Measurements from ENCODE around the gene TRIM13. TPM values are rescaled to one million over a fixed set of nuclear protein-coding genes. Genes with fewer than 3 reads are reported as not detected.

The TRIM13 gene
- polyA plus RNA-seq, 3 donors, result 5.8 to 14.1 (median 6.1) TPM

GRCh38 chr13:50053844-50054243 is 57.0 kb downstream of the TRIM13 start:
- H3K27me3 ChIP-seq (ENCODE audit: control insufficient read depth in 2 of 2, insufficient read depth in 2 of 2, low read length in 2 of 2), result no peaks in the 10 kb centered on the region
- peak overlapping the region in 2 of 7 donors; percentile 65 to 77 for H3K27ac Mint-ChIP-seq

GRCh38 chr13:50055454-50055853 is 58.6 kb downstream of the TRIM13 start:
- TF ChIP-seq CTCF (IDR thresholded peaks at IDR 0.05), result no peak
- Mint-ChIP-seq H3K36me3 (peaks cover 45 to 66% of the 10 kb centered on the region in 2 donors), H3K4me3 (no peak overlapping the region), H3K9me3 (no peaks in the 10 kb centered on the region), H3K4me1 (peaks cover 9% of the 10 kb centered on the region), H3K27ac (peak overlapping the region in 5 of 7 donors; percentile 1 to 71 (median 30)), H3K27me3 (ENCODE audit: low read depth in 3 of 3) (no peaks in the 10 kb centered on the region)
- no peak for DNase-seq
- no peak overlapping the region for H2AFZ ChIP-seq (ENCODE audit: insufficient read depth, low read depth, low read length, poor library complexity, severe bottlenecking)
- H3K4me3 ChIP-seq (replicated peaks in 1 of 3; ENCODE audit: low read depth in 2 of 3, low read length in 3 of 3), result no peak overlapping the region
- H3K27me3 ChIP-seq (ENCODE audit: control insufficient read depth in 2 of 2, insufficient read depth in 2 of 2, low read length in 2 of 2), result no peaks in the 10 kb centered on the region
- WGBS (ENCODE audit: insufficient coverage), result 90% methylated on average over 1 of the region's 1 CpG
- no peaks in the 10 kb centered on the region for H3K9me3 ChIP-seq (replicated peaks in 1 of 2; ENCODE audit: control insufficient read depth in 1 of 2, insufficient read depth in 1 of 2, low read length in 2 of 2)
- intact Hi-C loops (cut with micrococcal nuclease), result no loop called here
- peaks cover 85% of the 10 kb centered on the region for H4K20me1 ChIP-seq (ENCODE audit: insufficient read depth, low read length)
- H3K36me3 ChIP-seq (replicated peaks in 1 of 2; ENCODE audit: control insufficient read depth in 1 of 2, insufficient read depth in 2 of 2, low read length in 2 of 2), result peaks cover 29 to 90% of the 10 kb centered on the region in 2 donors
- peak overlapping the region in 1 of 2 donors; percentile 67 for H3K27ac ChIP-seq (ENCODE audit: low read depth in 1 of 2, low read length in 2 of 2)
- peaks cover 95% of the 10 kb centered on the region for H3K79me2 ChIP-seq (ENCODE audit: insufficient read depth, low read length)
- no peak overlapping the region for H3K4me2 ChIP-seq (replicated peaks; ENCODE audit: extremely low read depth, low read length, poor library complexity, severe bottlenecking)
- H3K9ac ChIP-seq (ENCODE audit: insufficient read depth, low read length, poor library complexity, severe bottlenecking), result no peak overlapping the region
- no peaks in the 10 kb centered on the region for H3K4me1 ChIP-seq (ENCODE audit: control insufficient read depth in 1 of 2, insufficient read depth in 2 of 2, low read length in 2 of 2)

More at GRCh38 chr13:50053844-50054243, 57.0 kb downstream of the TRIM13 start:
- no peak overlapping the region for H3K9ac ChIP-seq (ENCODE audit: insufficient read depth, low read length, poor library complexity, severe bottlenecking)
- H3K4me3 ChIP-seq (replicated peaks in 1 of 3; ENCODE audit: low read depth in 2 of 3, low read length in 3 of 3), result no peak overlapping the region
- H3K4me1 ChIP-seq (ENCODE audit: control insufficient read depth in 1 of 2, insufficient read depth in 2 of 2, low read length in 2 of 2), result no peaks in the 10 kb centered on the region
- no peaks in the 10 kb centered on the region for H3K9me3 ChIP-seq (replicated peaks in 1 of 2; ENCODE audit: control insufficient read depth in 1 of 2, insufficient read depth in 1 of 2, low read length in 2 of 2)
- no CpG with 5 or more reads among the region's 1 CpG for WGBS (ENCODE audit: insufficient coverage)
- DNase-seq, result no peak
- peaks cover 96% of the 10 kb centered on the region for H3K79me2 ChIP-seq (ENCODE audit: insufficient read depth, low read length)
- TF ChIP-seq CTCF (IDR thresholded peaks at IDR 0.05), result no peak
- H4K20me1 ChIP-seq (ENCODE audit: insufficient read depth, low read length), result peaks cover 84% of the 10 kb centered on the region
- intact Hi-C loops (cut with micrococcal nuclease), result no loop called here
- H3K27ac ChIP-seq (ENCODE audit: low read depth in 1 of 2, low read length in 2 of 2), result peak overlapping the region in 1 of 2 donors; percentile 55
- H3K4me3 Mint-ChIP-seq, result no peak overlapping the region
- H3K36me3 ChIP-seq (replicated peaks in 1 of 2; ENCODE audit: control insufficient read depth in 1 of 2, insufficient read depth in 2 of 2, low read length in 2 of 2), result peaks cover 24 to 86% of the 10 kb centered on the region in 2 donors
- peaks cover 9% of the 10 kb centered on the region for H3K4me1 Mint-ChIP-seq
- no peak overlapping the region for H3K4me2 ChIP-seq (replicated peaks; ENCODE audit: extremely low read depth, low read length, poor library complexity, severe bottlenecking)
- peaks cover 43 to 57% of the 10 kb centered on the region in 2 donors for H3K36me3 Mint-ChIP-seq
- no peaks in the 10 kb centered on the region for H3K27me3 Mint-ChIP-seq (ENCODE audit: low read depth in 3 of 3)
- no peak overlapping the region for H2AFZ ChIP-seq (ENCODE audit: insufficient read depth, low read depth, low read length, poor library complexity, severe bottlenecking)
- H3K9me3 Mint-ChIP-seq, result no peaks in the 10 kb centered on the region

All from CD14-positive monocyte (primary cell).